Fibroblast of skin of right quadriceps (primary cell): Measurements from ENCODE around the gene RCOR2.
A peak's percentile ranks its signal among the peaks of the same experiment; 100 is the strongest.
"Not testable (repeated sequence)": the region's sequence is repeated elsewhere in the genome, so short reads cannot be mapped to it uniquely, and the experiment has no call there.

Experiments used
- DNase-seq: peaks from one replicate; pipeline ENCODE4 v3.0.0-alpha.2; 2013

Gene RCOR2

GRCh38 chr11:63876616-63877015 is 40.3 kb downstream of the RCOR2 start:
- DNase-seq = no peak

- no peak for DNase-seq
These were observed 41.4 kb downstream of the RCOR2 start for GRCh38 chr11:63875506-63876065.

GRCh38 chr11:63874511-63874910 is 42.5 kb downstream of the RCOR2 start:
- DNase-seq = no peak

- DNase-seq = no peak
These were observed 43.7 kb downstream of the RCOR2 start for GRCh38 chr11:63873311-63873710.

DNA sequence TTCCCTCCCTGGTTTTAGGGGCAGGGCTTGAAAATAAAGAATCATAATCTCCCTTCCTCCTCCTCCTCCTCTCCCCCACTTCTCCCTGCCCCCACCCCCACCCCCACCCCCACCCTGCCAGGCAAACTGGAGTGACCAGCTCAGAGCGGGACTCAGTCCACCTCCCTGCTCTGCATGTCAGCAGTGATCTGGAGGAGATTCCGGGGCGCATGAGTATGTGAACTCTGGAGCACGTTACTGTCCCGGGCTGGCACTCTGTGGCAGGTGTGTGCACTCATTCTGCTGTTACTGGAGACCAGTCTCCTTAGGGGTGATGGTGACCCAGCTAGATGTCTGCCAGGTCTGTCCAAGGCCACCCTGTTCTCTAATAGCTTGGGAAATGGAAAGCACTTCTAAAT is 44.2 kb downstream of the RCOR2 start:
- DNase-seq = no peak

DNA sequence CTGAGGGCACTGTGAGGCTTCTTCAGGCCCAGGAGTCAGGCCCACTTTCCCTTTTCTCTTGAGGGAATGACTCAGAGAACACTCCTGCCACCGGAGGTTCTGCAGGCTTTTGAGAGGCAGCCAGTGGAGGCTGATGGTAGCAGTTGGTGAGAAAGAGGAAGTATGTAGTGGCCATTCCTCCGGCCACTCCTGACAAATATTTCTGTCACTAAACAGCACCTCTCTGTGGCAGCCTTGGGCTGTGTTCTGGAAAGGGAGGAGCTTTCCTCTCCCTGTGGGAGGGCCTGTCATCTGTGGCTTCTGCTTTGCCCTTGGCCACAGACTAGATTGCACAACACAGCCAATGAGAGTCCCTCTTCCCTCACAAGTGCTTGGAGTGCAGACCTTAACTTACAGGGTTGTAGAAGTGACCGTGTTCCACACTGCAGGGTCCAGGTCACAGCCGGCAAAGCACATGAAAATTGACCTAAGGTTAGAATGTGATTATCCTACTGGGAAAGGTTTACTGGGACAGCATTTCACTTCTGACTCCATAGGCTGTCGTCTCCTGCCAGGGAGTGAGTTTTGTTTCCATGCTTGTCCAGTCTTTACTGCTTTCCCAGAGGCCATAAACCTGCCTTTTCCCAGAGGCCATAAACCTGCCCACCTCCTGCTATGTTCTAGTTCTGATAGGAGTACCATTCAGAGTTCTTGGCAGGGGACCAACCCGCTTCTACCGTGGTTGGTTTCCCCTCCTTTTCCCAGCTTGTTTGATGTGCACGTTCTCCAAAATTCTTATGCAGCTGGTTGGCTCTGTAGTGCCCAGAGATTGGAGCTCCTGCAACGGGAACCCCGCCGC is 44.8 kb downstream of the RCOR2 start:
- peak; percentile 90 for DNase-seq

- DNase-seq = no peak
These were observed 46.4 kb downstream of the RCOR2 start for GRCh38 chr11:63870351-63871140.

- no peak for DNase-seq
These were observed 47.3 kb downstream of the RCOR2 start for GRCh38 chr11:63869683-63870082.

DNA sequence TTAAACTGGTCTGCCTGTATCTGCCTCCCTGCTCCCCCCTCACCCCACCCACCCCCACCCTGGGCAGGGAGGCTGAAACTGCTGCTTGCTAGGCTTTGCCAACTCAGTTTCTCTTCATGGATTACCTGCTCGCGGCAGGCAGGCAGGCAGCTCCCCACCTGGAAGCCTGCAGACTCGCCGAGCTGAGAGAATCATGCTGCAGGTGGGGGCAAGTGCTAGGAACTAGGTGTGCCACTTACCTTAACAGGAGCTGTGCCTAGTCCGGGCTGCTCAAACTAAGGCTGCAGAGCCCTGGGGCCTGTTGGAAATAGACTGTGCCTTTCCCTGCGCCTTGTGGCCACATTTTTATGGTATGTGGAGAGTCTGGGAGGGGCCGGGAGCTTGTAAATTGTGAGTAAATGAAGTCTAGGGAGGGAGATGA is 47.8 kb downstream of the RCOR2 start:
- DNase-seq = no peak

GRCh38 chr11:63868399-63869064 is 48.4 kb downstream of the RCOR2 start:
- DNase-seq = no peak

DNA sequence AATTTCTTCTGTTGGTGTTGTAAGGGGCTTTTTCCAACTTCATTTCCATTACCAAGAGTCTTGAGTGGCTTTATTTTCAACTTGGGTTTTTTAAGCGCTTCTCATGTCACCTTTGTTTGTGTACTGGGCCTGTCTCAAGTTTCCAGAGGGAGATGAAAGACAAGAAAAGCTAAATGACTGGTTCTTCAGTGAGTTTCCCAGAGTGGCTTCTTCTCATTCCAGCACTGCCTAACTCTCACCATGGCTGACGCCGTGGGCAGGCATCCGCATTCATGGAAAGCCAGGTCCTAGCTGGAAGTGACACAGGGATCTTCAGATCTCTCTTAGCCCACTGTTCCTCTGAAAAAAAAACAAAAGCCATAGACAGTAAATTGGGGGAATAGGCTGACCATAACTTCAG is 49.5 kb downstream of the RCOR2 start:
- no peak for DNase-seq

DNA sequence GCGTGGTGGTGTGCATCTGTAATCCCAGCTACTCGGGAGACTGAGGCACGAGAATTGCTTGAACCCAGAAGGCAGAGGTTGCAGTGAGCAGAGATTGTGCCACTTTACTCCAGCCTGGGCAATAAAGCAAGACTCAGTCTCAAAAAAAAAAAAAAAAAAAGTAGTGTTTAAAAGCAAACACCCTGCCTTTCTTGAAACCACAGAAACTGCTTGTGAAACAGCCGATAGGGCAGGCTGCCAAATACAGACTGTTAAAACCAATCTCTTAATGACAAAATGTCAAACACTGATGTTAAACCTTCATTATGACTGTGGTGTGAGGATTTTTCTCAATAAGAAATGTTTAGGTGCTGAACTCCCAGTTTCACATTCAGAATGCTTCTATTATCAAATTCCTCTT is 50.8 kb downstream of the RCOR2 start:
- DNase-seq = peak; percentile 66

- DNase-seq = not testable (repeated sequence)
These were observed 53.3 kb downstream of the RCOR2 start for GRCh38 chr11:63863620-63864019.

GRCh38 chr11:63862923-63863322 is 54.0 kb downstream of the RCOR2 start:
- no peak for DNase-seq
